ENCODE data around the gene MYBPHL.

MYBPHL gene

GRCh38 chr1:109253803-109254620 is 52.8 kb downstream of the MYBPHL start:
- DNase-seq (ENCODE audit: insufficient read length, low spot score) (no peak), FAIRE-seq (no peak)

- DNase-seq (ENCODE audit: insufficient read length, low spot score): no peak
- no peak for FAIRE-seq
Measured at GRCh38 chr1:109252893-109253802, 53.7 kb downstream of the MYBPHL start.

- FAIRE-seq (no peak), DNase-seq (ENCODE audit: insufficient read length, low spot score) (no peak)
Measured at GRCh38 chr1:109252167-109252892, 54.5 kb downstream of the MYBPHL start.

GRCh38 chr1:109251277-109252166 is 55.3 kb downstream of the MYBPHL start:
- FAIRE-seq (no peak), DNase-seq (ENCODE audit: insufficient read length, low spot score) (no peak)

GRCh38 chr1:109250454-109251276 is 56.1 kb downstream of the MYBPHL start:
- DNase-seq (ENCODE audit: insufficient read length, low spot score) (no peak), FAIRE-seq (no peak)

GRCh38 chr1:109249654-109250401 is 57.0 kb downstream of the MYBPHL start:
- FAIRE-seq: no peak

GRCh38 chr1:109248797-109249629 is 57.8 kb downstream of the MYBPHL start, which contains the start of gene CELSR2:
Gene CELSR2 (plus strand): TSS chr1:109249539. CDS start chr1:109250080, 541 bp downstream.
- DNase-seq (ENCODE audit: insufficient read length, low spot score) (peak; percentile 98), FAIRE-seq (no peak)

More at GRCh38 chr1:109249654-109250401, 57.0 kb downstream of the MYBPHL start:
- no peak for DNase-seq (ENCODE audit: insufficient read length, low spot score)

- DNase-seq (ENCODE audit: insufficient read length, low spot score) (no peak), FAIRE-seq (no peak)
Measured at GRCh38 chr1:109248444-109248796, 58.4 kb downstream of the MYBPHL start.

- DNase-seq (ENCODE audit: insufficient read length, low spot score) (no peak), FAIRE-seq (no peak)
Measured at GRCh38 chr1:109247401-109248365, 59.1 kb downstream of the MYBPHL start.

GRCh38 chr1:109246141-109246551 is 60.7 kb downstream of the MYBPHL start:
- no peak for FAIRE-seq
- DNase-seq (ENCODE audit: insufficient read length, low spot score): no peak

GRCh38 chr1:109243860-109244552 is 62.8 kb downstream of the MYBPHL start:
- DNase-seq (ENCODE audit: insufficient read length, low spot score): no peak
- no peak for FAIRE-seq

- no peak for DNase-seq (ENCODE audit: insufficient read length, low spot score)
- no peak for FAIRE-seq
Measured at GRCh38 chr1:109243221-109243620, 63.6 kb downstream of the MYBPHL start.

- DNase-seq (ENCODE audit: insufficient read length, low spot score) (no peak), FAIRE-seq (no peak)
Measured at GRCh38 chr1:109242387-109242786, 64.4 kb downstream of the MYBPHL start.
